KMS-11 (cell line): ENCODE results near the gene RNF220.
A peak's percentile ranks its signal among the peaks of the same experiment; 100 is the strongest.

ENCODE experiments used
- H2AFZ ChIP-seq: fragments of 200-600 bp; sonication (generic); 2 replicates; pipeline ENCODE4 v1.6.1; 2016; ENCODE audit warnings: antibody characterized with exemption, mixed run types, low read depth
- H3K27ac ChIP-seq: fragments of 200-600 bp; sonication (generic); 2 replicates; pipeline ENCODE4 v1.6.1; 2016; ENCODE audit warnings: mild to moderate bottlenecking, mixed run types
- H3K27me3 ChIP-seq: fragments of 200-600 bp; sonication (generic); 2 replicates; pipeline ENCODE4 v1.6.1; 2017; ENCODE audit warnings: mild to moderate bottlenecking, low read depth, mixed run types, moderate library complexity; ENCODE audit not compliant: insufficient read depth
- H3K36me3 ChIP-seq: fragments of 200-600 bp; sonication (generic); 2 replicates; pipeline ENCODE4 v1.6.1; 2017; ENCODE audit warnings: mild to moderate bottlenecking, mixed run types; ENCODE audit not compliant: insufficient read depth
- H3K4me1 ChIP-seq: fragments of 200-600 bp; sonication (generic); 2 replicates; pipeline ENCODE4 v1.6.1; 2016; ENCODE audit warnings: mild to moderate bottlenecking, low read depth, mixed run types; ENCODE audit not compliant: poor library complexity, severe bottlenecking
- H3K4me2 ChIP-seq: fragments of 200-600 bp; sonication (generic); 2 replicates; pipeline ENCODE4 v1.7.0; 2016; ENCODE audit warnings: mild to moderate bottlenecking, mixed run types
- H3K4me3 ChIP-seq: fragments of 200-600 bp; sonication (generic); IDR thresholded peaks from 2 replicates; pipeline ENCODE4 v1.6.1; 2017; ENCODE audit warnings: low read depth, low read length, mixed read lengths; ENCODE audit not compliant: insufficient read depth
- H3K79me2 ChIP-seq: fragments of 200-600 bp; sonication (generic); 2 replicates; pipeline ENCODE4 v1.6.1; 2016; ENCODE audit warnings: low read depth, mixed run types; ENCODE audit not compliant: insufficient read depth
- H3K9ac ChIP-seq: fragments of 200-600 bp; sonication (generic); 2 replicates; pipeline ENCODE4 v1.6.1; 2016; ENCODE audit warnings: mild to moderate bottlenecking, mixed run types
- H4K20me1 ChIP-seq: fragments of 200-600 bp; sonication (generic); 2 replicates; pipeline ENCODE4 v1.6.1; 2016; ENCODE audit warnings: mild to moderate bottlenecking, mixed run types; ENCODE audit not compliant: insufficient read depth
- TF ChIP-seq, protein P1 (sequence below): fragments of 200-600 bp; sonication (generic); conservative IDR thresholded peaks from 2 replicates; pipeline ENCODE4 v1.6.1; 2017; ENCODE audit warnings: low read depth, mild to moderate bottlenecking, antibody characterized with exemption, low read length, moderate library complexity, mixed read lengths

The RNF220 gene

DNA sequence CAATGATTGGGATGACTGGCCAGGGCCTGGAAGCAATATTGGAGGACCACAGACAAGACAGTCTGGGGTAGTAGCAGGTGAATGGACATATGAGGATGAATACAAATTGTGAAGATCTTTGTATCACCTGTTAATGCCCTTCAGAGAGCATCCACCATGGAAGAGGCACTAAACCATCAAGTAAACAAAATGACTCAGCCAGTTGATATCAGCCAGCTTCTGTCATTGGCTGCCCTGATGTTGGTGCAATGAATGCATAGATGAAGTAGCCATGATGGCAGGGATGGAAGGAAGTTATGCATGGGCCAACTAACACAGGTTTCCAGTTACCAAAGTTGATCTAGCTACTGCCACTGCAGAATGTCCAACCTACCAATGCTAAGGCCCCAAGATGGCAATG, 33.8 kb upstream of the RNF220 start:
- H3K36me3 ChIP-seq = no peaks in the 10 kb centered on the region
- no peaks in the 10 kb centered on the region for H3K4me1 ChIP-seq
- H3K79me2 ChIP-seq = no peaks in the 10 kb centered on the region
- no peak overlapping the region for H3K4me2 ChIP-seq
- H3K27me3 ChIP-seq = no peaks in the 10 kb centered on the region
- H2AFZ ChIP-seq = no peak overlapping the region
- no peak overlapping the region for H3K9ac ChIP-seq
- no peak overlapping the region for H3K4me3 ChIP-seq
- TF ChIP-seq, protein P1, sequence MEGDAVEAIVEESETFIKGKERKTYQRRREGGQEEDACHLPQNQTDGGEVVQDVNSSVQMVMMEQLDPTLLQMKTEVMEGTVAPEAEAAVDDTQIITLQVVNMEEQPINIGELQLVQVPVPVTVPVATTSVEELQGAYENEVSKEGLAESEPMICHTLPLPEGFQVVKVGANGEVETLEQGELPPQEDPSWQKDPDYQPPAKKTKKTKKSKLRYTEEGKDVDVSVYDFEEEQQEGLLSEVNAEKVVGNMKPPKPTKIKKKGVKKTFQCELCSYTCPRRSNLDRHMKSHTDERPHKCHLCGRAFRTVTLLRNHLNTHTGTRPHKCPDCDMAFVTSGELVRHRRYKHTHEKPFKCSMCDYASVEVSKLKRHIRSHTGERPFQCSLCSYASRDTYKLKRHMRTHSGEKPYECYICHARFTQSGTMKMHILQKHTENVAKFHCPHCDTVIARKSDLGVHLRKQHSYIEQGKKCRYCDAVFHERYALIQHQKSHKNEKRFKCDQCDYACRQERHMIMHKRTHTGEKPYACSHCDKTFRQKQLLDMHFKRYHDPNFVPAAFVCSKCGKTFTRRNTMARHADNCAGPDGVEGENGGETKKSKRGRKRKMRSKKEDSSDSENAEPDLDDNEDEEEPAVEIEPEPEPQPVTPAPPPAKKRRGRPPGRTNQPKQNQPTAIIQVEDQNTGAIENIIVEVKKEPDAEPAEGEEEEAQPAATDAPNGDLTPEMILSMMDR = no peak
- no peaks in the 10 kb centered on the region for H4K20me1 ChIP-seq
- no peak overlapping the region for H3K27ac ChIP-seq

DNA sequence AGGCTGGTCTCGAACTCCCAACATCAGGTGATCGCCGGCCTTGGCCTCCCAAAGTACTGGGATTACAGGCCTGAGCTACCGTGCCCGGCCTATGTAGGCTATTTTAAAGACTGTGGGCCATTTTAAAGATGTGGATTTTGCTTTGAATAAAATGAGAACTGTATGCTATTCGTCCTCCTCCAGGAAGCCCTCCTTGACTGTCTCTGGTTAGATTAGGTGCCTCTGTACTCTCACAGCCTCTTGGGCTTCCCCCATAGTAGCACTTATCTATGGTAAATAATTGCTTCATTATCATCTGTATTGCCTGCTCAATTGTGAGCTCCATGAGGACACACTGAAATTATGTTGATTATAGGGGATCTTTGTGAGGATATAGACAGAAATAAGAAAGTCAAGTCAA, 29.5 kb upstream of the RNF220 start:
- TF ChIP-seq, protein P1 = no peak

DNA sequence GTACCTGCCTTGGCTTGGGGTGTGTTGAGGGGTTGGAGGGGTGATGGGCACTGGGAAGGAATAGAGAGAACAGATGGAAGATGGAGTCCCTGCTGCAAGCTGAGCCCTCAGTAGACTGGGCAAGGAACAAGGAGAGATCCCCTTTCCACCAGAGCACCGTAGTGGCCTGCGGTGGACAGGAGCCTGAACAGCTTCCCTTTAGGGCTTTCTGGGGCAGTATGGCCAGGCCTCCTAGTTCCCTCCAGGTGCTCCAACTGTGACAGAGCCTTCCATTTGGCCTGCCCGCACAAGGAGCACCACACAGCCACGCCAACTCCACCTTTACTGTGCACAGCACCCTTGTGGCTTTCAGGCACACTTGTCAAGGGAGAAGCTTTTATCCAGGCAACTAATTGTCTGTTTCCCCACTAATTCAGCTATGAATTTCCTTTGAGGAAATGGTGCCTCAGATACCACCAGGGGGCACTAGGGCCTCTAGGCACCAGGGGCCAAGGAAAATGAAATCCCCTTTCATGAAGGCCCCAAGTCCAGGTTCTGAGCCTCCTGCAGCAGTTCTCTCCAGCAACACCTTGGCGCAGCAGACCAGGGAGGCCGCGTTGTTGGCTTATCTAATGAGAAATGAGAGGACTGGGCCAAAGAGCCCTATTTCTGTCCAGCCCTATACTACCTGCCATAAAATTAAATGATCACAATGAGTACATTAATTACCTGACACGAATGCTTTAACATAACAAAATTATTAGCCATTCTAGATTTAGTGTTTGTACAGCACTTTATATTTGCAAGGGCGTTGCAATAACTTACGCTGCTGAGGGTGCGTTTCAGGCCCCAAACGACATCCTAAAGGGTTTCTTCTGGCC, 26.9 kb upstream of the RNF220 start:
- H3K36me3 ChIP-seq = no peaks in the 10 kb centered on the region
- no peak overlapping the region for H3K4me2 ChIP-seq
- H3K4me1 ChIP-seq = no peaks in the 10 kb centered on the region
- no peak overlapping the region for H3K27ac ChIP-seq
- no peak overlapping the region for H2AFZ ChIP-seq
- TF ChIP-seq, protein P1 = peak; percentile 81
- H3K4me3 ChIP-seq = no peak overlapping the region
- no peaks in the 10 kb centered on the region for H3K27me3 ChIP-seq
- no peaks in the 10 kb centered on the region for H3K79me2 ChIP-seq
- H3K9ac ChIP-seq = no peak overlapping the region
- no peaks in the 10 kb centered on the region for H4K20me1 ChIP-seq

More for the DNA sequence above, 29.5 kb upstream of the RNF220 start:
- no peak overlapping the region for H3K27ac ChIP-seq
- H3K27me3 ChIP-seq = no peaks in the 10 kb centered on the region
- H4K20me1 ChIP-seq = no peaks in the 10 kb centered on the region
- no peak overlapping the region for H3K4me2 ChIP-seq
- no peak overlapping the region for H3K9ac ChIP-seq
- H3K36me3 ChIP-seq = no peaks in the 10 kb centered on the region
- H3K4me1 ChIP-seq = no peaks in the 10 kb centered on the region
- H3K4me3 ChIP-seq = no peak overlapping the region
- no peaks in the 10 kb centered on the region for H3K79me2 ChIP-seq
- no peak overlapping the region for H2AFZ ChIP-seq

DNA sequence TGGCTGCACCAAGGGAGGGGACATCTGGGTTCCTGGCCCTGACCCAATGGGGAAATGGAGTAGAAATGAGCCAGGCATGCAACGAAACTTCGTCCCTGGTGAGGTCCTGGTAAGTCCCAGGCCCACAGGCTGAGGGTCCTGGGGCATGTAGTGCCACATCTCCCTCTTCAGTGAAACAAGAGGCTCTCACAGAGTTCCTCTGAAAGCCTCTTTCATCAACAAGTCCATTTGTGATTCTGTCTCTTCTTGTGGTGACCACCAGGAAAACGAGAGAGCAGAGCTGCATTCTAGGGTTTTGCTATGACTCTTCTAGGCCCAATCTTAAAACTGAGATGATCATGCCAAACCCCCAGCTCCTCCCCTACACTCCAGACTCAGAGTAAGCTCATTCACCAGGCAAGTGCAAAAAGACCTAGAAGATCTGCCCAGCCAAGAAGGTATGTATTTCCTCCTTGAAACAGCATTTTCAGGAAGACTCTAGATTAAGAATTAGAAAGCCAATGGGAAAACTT, 24.3 kb upstream of the RNF220 start:
- Histone ChIP-seq H3K4me2 (no peak overlapping the region), H3K79me2 (no peaks in the 10 kb centered on the region), H4K20me1 (no peaks in the 10 kb centered on the region), H3K4me3 (no peak overlapping the region), H3K27ac (no peak overlapping the region), H3K36me3 (no peaks in the 10 kb centered on the region), H3K27me3 (no peaks in the 10 kb centered on the region), H3K4me1 (no peaks in the 10 kb centered on the region), H3K9ac (no peak overlapping the region), H2AFZ (no peak overlapping the region)
- TF ChIP-seq, protein P1 = no peak
